ENCODE results near the gene INTS3. TPM values are rescaled to one million over a fixed set of nuclear protein-coding genes. Genes with fewer than 3 reads are reported as not detected.

The INTS3 gene
- total RNA-seq, 1 donor from 2014 or later: 45.1 TPM

GRCh38 chr1:153771261-153771660 lies 43.4 kb downstream of the INTS3 start:
- Mint-ChIP-seq H3K27me3 (ENCODE audit: insufficient read depth, low read depth) (peaks cover 11% of the 10 kb centered on the region), H3K4me3 (no peak overlapping the region), H3K9me3 (no peaks in the 10 kb centered on the region), H3K36me3 (peaks cover 33% of the 10 kb centered on the region), H3K4me1 (peaks cover 3% of the 10 kb centered on the region), H3K27ac (no peak overlapping the region)
- Histone ChIP-seq H3K27ac (no peak overlapping the region), H3K36me3 (no peaks in the 10 kb centered on the region), H3K79me2 (ENCODE audit: low read depth) (no peaks in the 10 kb centered on the region), H3K4me1 (peaks cover 6% of the 10 kb centered on the region), H4K20me1 (ENCODE audit: low read depth) (peaks cover 7% of the 10 kb centered on the region), H3K27me3 (peaks cover 6% of the 10 kb centered on the region), H3K9ac (no peak overlapping the region), H3K4me3 (no peak overlapping the region), H2AFZ (replicated peaks) (no peak overlapping the region), H3F3A (ENCODE audit: low read depth) (peaks cover 24% of the 10 kb centered on the region), H3K4me2 (no peak overlapping the region), H3K9me3 (ENCODE audit: low read depth) (no peaks in the 10 kb centered on the region)
- no peak for DNase-seq (ENCODE audit: low spot score)
- no peak for TF ChIP-seq EZH2phosphoT487 (IDR thresholded peaks at IDR 0.05)
- no peak for TF ChIP-seq EZH2 (IDR thresholded peaks at IDR 0.05)
- TF ChIP-seq, protein P1, sequence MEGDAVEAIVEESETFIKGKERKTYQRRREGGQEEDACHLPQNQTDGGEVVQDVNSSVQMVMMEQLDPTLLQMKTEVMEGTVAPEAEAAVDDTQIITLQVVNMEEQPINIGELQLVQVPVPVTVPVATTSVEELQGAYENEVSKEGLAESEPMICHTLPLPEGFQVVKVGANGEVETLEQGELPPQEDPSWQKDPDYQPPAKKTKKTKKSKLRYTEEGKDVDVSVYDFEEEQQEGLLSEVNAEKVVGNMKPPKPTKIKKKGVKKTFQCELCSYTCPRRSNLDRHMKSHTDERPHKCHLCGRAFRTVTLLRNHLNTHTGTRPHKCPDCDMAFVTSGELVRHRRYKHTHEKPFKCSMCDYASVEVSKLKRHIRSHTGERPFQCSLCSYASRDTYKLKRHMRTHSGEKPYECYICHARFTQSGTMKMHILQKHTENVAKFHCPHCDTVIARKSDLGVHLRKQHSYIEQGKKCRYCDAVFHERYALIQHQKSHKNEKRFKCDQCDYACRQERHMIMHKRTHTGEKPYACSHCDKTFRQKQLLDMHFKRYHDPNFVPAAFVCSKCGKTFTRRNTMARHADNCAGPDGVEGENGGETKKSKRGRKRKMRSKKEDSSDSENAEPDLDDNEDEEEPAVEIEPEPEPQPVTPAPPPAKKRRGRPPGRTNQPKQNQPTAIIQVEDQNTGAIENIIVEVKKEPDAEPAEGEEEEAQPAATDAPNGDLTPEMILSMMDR (IDR thresholded peaks at IDR 0.05): no peak

DNA sequence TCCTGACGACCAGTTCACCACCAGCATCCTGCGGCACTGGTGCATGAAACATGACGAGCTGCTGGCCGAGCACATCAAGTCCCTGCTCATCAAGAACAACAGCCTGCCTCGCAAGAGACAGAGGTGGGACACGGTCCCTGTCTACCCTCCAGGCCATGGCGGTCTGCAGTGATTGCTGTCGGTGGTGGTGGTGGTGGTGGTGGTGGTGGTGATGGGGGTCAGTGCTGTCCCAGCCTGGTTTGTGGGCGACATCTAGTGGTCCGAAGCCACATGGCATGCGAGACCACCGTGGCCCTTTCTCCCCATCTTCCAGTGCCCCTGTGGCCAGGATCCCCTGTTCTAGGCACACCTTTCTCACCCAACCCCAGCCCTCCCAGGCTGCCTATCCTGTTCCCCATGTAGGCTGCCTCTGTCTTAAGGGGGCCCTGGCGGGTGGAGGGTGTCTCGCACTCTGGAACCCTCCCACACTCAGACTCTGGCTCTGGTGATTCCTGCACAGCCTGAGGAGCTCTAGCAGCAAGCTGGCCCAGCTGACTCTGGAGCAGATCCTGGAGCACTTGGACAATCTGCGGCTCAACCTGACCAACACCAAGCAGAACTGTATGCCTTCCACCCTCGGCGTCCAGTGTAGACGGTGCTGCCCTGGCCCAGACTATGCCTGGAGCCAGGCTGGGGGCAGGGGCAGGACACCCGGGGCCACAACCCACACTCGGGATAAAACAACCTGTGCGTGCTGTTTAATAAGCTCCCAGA lies 44.2 kb downstream of the INTS3 start:
- no peak overlapping the region for H3K4me2 ChIP-seq
- Mint-ChIP-seq H3K36me3 (peaks cover 35% of the 10 kb centered on the region), H3K9me3 (no peaks in the 10 kb centered on the region), H3K27ac (no peak overlapping the region), H3K27me3 (ENCODE audit: insufficient read depth, low read depth) (peaks cover 16% of the 10 kb centered on the region), H3K4me3 (no peak overlapping the region), H3K4me1 (peaks cover 9% of the 10 kb centered on the region)
- H3K4me3 ChIP-seq: no peak overlapping the region
- H3K36me3 ChIP-seq: no peaks in the 10 kb centered on the region
- DNase-seq (ENCODE audit: low spot score): peak; percentile 66
- peaks cover 10% of the 10 kb centered on the region for H3K4me1 ChIP-seq
- peaks cover 6% of the 10 kb centered on the region for H3K27me3 ChIP-seq
- H3K79me2 ChIP-seq (ENCODE audit: low read depth): no peaks in the 10 kb centered on the region
- TF ChIP-seq EZH2 (IDR thresholded peaks at IDR 0.05): no peak
- TF ChIP-seq, protein P1 (IDR thresholded peaks at IDR 0.05): peak; percentile 68
- H4K20me1 ChIP-seq (ENCODE audit: low read depth): peaks cover 7% of the 10 kb centered on the region
- H3K9me3 ChIP-seq (ENCODE audit: low read depth): no peaks in the 10 kb centered on the region
- H2AFZ ChIP-seq (replicated peaks): no peak overlapping the region
- H3F3A ChIP-seq (ENCODE audit: low read depth): peaks cover 24% of the 10 kb centered on the region
- H3K27ac ChIP-seq: no peak overlapping the region
- no peak overlapping the region for H3K9ac ChIP-seq

DNA sequence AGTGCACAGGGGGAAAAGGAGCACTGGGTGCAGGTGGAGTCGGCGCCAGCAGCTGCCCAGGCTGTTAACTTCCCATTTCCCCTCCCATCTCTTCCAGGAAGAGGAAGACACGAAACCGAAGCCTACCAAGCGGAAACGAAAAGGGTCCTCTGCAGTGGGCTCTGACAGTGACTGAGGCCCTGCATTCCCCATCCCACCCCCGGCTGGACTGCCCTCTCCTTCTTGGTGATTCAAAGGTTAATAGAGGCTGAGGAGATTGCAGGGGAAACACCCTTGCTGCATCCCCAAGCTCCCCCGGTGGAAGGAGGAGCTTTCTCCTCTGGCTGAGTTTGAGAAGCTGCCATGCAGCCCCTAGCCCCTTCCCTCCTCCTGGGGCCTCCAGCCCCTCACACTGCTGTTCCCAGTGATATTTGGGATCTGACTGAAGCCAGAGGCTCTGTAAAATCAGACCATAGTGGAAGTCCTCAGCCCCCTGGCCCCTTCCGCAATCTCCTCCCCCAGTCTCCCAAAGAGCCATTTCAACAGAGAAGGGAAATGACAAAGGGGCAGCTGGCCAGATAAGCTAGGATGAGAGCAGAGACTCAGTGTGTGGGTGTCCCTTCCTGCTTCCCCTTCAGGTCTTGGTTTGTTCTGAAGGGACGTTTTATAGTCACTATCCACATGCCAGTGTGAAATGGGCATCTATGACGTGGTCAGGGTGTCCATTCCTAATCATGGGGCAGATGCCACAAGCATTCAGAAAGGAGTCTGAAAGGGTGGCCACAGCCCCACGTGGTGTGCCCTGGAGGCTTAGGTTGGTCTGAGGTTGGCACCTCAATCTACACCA lies 45.5 kb downstream of the INTS3 start:
- TF ChIP-seq EZH2 (IDR thresholded peaks at IDR 0.05) (no peak), EZH2phosphoT487 (IDR thresholded peaks at IDR 0.05) (no peak)
- TF ChIP-seq, protein P1 (IDR thresholded peaks at IDR 0.05): no peak
- Histone ChIP-seq H3K4me1 (peaks cover 10% of the 10 kb centered on the region), H2AFZ (replicated peaks) (no peak overlapping the region), H3K79me2 (ENCODE audit: low read depth) (no peaks in the 10 kb centered on the region), H3K27me3 (peaks cover 6% of the 10 kb centered on the region), H3F3A (ENCODE audit: low read depth) (peaks cover 24% of the 10 kb centered on the region), H3K9me3 (ENCODE audit: low read depth) (no peaks in the 10 kb centered on the region), H3K36me3 (no peaks in the 10 kb centered on the region), H4K20me1 (ENCODE audit: low read depth) (peaks cover 7% of the 10 kb centered on the region), H3K27ac (no peak overlapping the region), H3K4me2 (no peak overlapping the region), H3K9ac (no peak overlapping the region), H3K4me3 (no peak overlapping the region)
- no peak for DNase-seq (ENCODE audit: low spot score)
- Mint-ChIP-seq H3K9me3 (no peaks in the 10 kb centered on the region), H3K36me3 (peaks cover 28% of the 10 kb centered on the region), H3K4me1 (peaks cover 12% of the 10 kb centered on the region), H3K27me3 (ENCODE audit: insufficient read depth, low read depth) (peaks cover 19% of the 10 kb centered on the region), H3K27ac (no peak overlapping the region), H3K4me3 (no peak overlapping the region)

Measured in neural progenitor cell (in vitro differentiated cells).